GM19463 (cell line): Measurements from ENCODE around the gene ACADSB.

Experiments used
- ATAC-seq: cut with Tn5 transposase; IDR thresholded peaks from one replicate; pipeline ENCODE4 v1.9.1; 2021; ENCODE audit warnings: mild to moderate bottlenecking, moderate library complexity; ENCODE audit not compliant: unreplicated experiment

ACADSB gene

DNA sequence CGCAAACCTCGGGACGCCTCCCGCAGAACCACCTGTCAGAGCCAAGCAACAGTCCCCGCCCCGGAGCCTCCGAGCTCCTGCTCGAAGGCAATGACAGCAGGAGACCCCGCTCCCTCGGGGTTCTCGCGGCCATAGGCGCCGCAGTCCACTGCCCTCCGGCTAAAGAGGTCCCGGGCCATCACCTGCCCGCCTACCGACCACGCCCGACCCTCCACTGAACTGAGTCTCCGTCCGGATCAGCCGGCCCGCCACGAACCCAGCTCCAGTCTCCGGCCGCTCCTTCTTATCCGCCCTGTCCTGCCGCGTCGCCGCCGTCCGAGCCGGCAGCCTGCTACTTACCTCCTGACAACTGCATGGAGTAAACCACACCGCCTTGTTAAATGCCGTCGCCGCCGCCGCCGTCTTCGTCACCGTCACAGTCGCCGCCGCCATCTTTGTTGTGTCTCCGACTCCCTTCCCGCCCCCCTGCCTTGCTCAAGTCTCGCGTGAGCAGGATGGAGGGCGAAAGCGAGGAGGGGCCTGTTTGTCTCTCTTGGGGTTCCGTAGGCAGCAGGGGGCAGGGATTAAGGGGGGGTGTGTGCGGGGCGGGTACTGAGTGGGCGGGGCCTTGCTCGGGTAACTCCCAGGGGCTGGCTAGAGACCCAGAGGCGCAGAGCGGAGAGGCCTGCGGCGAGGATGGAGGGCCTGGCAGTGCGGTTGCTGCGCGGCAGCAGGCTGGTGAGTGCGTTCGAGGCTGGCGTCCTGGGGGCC is at the start of gene ACADSB, which contains the start of gene IKZF5:
TSS of gene ACADSB (plus strand) at position 652 of the 750 bp plus-strand sequence. CDS start at position 676, 24 bp downstream.
TSS of gene IKZF5 (minus strand) at position 441 of the 750 bp plus-strand sequence. CDS start 10,170 bp downstream, outside the sequence.
- ATAC-seq: peak; percentile 86

GRCh38 chr10:122962405-122962804 is 46.4 kb upstream of the ACADSB start:
- ATAC-seq: no peak

GRCh38 chr10:122966879-122967278 is 41.9 kb upstream of the ACADSB start:
- ATAC-seq: no peak

DNA sequence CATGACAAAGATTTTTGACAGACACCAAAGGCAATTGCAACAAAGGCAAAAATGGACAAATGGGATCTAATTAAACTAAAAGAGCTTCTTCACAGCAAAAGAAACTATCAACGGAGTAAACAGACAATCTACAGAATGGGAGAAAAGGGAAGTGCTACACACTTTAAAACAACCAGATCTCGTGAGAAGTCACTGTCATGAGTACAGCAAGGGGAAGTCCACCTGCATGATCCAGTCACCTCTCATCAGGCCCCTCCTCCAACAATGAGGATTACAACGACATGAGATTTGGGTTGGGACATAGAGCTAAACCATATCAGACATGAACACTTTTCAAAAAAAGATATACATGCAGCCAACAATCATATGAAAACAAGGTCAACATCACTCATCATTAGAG is 40.1 kb upstream of the ACADSB start:
- ATAC-seq: no peak

- no peak for ATAC-seq
These were observed 34.8 kb upstream of the ACADSB start for GRCh38 chr10:122974023-122974422.

DNA sequence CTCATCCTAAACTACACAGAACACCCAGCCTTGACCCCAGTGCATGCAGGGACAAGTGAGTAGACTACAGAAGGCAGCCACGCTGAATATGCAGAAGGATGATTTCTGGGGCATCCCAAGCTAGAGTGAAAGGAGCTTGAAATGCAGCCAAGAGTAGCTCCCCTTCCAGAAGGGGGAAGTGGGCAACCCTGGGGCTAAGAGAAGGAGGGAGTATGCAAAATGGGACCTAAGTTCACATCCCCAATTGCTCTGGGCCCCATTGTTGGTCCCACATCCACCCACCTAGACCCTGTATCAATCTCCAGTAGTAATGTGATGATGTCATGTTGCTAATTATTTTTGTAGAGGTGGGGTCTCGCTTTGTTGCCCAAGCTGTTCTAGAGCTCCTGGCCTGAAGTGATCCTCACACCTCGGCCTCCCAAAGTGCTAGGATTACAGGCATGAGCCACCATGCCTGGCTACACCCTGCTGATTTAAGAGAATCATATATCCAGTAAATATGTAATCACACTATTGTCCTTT is 34.2 kb upstream of the ACADSB start:
- no peak for ATAC-seq

- peak; percentile 97 for ATAC-seq
These were observed 28.4 kb upstream of the ACADSB start, which contains the start of gene PSTK for GRCh38 chr10:122980209-122981065. TSS of gene PSTK (plus strand) at chr10:122980401. CDS start at chr10:122980480, 79 bp downstream.

DNA sequence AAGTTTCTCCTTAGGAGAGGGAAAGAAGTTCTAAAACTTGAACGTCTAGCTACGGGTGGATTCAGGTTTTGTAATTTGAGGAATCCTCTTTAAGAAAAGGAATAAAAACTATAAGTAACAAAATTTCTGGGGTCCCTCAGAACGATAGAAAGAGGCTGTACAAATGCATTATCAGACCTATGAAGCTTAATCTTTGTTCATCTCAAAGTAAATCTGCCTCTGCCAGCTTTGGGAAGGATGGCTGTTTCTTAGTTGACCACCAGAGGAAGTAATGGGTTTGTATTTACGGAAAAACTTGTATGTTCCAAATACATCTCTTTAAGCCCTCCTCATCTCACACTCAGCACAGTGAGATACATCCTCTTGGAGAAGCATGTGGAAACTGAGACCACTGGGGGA is 27.7 kb upstream of the ACADSB start:
- ATAC-seq: no peak

DNA sequence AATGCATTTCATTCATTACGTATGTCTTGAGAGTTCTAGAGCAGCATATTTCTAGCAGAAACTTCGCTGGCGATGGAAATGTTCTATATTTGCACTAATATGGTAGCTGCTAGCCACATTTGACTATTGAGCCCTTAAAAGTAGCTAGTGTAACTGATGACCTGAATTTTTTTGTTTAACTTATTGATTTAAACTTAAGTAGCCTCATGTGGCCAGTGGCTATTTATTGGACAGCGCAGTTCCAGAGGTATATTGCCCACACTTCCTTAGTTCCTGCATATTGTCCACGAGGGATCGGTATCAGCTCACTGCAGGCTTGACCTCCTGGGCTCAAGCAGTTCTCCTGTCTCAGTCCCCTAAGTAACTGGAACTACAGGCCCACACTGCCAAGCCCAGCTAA is 24.9 kb upstream of the ACADSB start:
- no peak for ATAC-seq

GRCh38 chr10:122984708-122985107 is 24.1 kb upstream of the ACADSB start:
- ATAC-seq: no peak

DNA sequence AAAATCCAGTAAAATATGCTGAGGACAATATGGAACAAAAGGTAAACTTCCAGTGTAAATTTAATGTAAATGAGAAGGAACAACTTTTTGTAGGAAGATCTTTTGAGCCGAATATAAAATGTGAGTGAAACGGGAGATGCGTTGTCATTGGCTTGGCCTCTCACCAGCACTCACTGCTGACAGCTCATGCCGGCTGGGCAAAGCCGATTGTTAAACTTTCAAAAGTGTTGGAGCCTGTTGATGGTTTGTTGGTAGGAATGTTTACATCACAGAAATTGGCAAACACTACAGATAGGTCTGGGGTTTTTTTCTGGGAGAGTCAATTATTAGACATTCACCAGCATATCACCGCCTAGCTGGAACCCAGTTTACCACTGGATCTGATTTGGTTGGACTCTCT is 22.5 kb upstream of the ACADSB start:
- no peak for ATAC-seq

GRCh38 chr10:122988501-122988900 is 20.3 kb upstream of the ACADSB start:
- ATAC-seq: no peak

- ATAC-seq: no peak
These were observed 18.5 kb upstream of the ACADSB start for GRCh38 chr10:122990278-122990677.

DNA sequence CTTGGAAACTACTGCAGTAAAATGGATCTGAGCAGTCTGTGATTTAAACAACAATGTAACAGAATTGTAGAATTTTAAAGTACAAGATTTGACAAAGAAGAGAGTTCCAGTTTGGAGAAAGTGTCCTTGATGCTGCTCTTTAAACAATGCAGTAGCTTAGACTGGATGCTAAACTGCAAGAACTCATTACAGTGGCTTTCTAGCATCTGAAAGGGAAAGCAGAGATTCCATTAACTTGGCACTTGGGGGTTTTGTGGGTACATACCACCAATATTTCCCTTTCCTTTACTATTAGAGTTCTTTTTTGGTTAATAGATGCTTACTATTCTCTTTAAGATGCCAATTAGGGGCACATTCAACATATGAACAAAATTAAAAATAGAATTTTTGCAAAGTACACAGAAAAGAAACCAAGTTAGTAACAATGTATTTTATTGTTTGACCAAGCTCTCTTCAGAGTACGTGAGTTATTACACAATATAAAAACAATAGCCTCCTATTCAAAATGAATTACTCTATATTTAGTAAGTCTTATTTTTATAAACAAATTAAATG is 16.7 kb upstream of the ACADSB start:
- ATAC-seq: no peak

DNA sequence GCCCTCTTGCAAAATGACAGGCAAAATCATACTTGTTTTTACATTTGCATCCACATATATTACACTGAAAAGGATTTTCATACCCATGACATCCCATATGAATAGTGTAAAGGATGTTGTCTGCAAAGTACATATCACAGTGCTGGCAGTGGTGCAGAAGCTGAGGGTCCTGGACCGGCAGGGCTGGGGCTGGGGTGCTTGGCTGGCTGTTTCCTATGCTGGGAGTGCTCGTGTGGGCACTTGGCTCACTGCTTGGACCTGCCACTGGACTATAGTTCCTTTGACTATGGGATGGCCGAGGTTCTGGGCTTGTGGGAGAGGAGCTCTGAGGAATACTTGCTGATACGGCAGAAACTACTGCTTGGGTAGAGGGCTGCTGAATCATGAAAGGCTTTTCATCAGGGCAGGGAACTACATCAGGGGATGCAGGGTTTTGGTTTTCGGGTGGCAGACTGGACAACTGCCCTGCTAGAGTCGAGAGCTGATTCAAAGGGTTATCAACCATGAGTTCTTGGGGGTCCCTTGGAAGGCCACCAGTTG is 14.9 kb upstream of the ACADSB start:
- no peak for ATAC-seq

GRCh38 chr10:122995936-122996335 is 12.9 kb upstream of the ACADSB start:
- no peak for ATAC-seq

- no peak for ATAC-seq
These were observed 10.9 kb upstream of the ACADSB start for GRCh38 chr10:122997864-122998263.

DNA sequence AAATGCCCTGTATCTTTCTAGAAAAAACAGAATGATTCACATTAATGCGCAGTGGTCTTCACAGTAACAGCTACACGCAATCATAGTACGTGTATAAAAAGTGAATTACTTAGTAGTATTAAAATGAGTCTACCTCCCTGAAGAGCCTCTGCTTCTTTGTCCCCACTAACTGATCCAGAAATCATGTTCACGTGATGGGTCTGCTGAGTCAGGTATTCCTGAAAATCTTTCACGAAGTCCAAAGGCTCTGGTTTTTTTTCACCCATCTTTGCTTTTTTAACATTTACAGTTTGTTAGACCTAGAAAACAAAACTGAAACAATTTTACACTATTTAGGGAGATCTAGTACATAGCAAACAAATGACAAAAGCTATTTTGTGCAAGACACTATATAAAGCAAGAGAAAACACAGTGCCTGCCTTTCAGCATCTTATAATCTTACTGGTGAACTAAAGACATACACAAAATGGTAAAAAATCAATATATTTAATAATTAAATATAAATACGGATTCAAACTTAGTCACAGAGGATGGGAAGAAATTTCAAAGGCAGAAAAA is 10.4 kb upstream of the ACADSB start:
- no peak for ATAC-seq

- ATAC-seq: no peak
These were observed 9.9 kb upstream of the ACADSB start for GRCh38 chr10:122998934-122999333.

DNA sequence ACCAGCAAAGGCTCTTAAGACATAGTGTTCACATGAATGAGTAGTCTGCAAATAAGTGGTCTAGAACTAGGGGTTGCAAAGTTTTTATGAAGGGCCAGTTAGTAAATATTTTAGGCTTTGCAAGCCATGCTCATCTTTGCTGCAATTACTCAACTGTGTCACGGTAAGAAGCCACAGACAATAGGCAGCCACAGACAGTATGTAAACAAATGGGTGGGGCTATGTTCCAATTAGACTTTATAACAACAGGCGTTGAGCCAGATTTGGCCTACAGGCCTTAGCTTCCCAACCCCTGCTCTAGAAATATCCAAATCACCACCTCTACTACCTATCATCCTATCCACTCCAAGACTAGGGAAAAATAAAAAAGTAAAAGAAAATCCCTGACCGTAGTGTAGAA is 9.5 kb upstream of the ACADSB start:
- ATAC-seq: no peak

DNA sequence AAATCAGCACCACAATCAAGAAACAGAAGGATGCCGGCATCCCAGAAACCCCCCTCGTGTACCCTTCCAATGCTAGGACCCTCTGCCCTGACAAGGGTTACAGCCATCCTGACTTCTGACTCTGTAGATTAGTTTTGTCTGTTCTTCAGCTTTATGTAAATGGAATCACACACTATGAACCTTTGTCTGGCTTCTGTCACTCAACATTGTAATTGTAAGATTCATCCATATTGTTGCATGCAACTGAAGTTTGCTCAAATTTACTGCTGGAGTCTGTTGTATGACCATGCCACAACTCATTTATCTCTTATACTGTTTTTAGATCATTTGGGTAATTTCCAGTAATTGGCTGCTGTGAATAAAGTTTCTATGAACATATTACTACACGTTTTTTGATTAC is 8.7 kb upstream of the ACADSB start:
- ATAC-seq: no peak
